HEK293T (cell line): ENCODE results near the gene ARMC8.

ENCODE experiments used
- BHLHE40 ChIP-seq: fragments of 450-650 bp; IDR thresholded peaks from 2 replicates; pipeline ENCODE4 v1.6.1; 2016; ENCODE audit warnings: mild to moderate bottlenecking, moderate library complexity, borderline replicate concordance
- HDGF ChIP-seq: fragments of 450-650 bp; IDR thresholded peaks from 2 replicates; pipeline ENCODE4 v1.6.1; 2017; ENCODE audit warnings: antibody characterized with exemption, borderline replicate concordance
- LEF1 ChIP-seq: fragments of 450-650 bp; IDR thresholded peaks from 2 replicates; pipeline ENCODE4 v1.6.1; 2017; ENCODE audit warnings: mild to moderate bottlenecking, borderline replicate concordance
- PKNOX1 ChIP-seq: fragments of 450-650 bp; IDR thresholded peaks from 2 replicates; pipeline ENCODE4 v1.6.1; 2016
- SP1 ChIP-seq: fragments of 450-650 bp; IDR thresholded peaks from 2 replicates; pipeline ENCODE4 v1.6.1; 2017
- SUZ12 ChIP-seq: fragments of 450-650 bp; IDR thresholded peaks from 2 replicates; pipeline ENCODE4 v1.6.1; 2016; ENCODE audit warnings: mild to moderate bottlenecking
- TARDBP ChIP-seq: fragments of 450-650 bp; IDR thresholded peaks from 2 replicates; pipeline ENCODE4 v1.6.1; 2016
- ZNF384 ChIP-seq: fragments of 450-650 bp; IDR thresholded peaks from 2 replicates; pipeline ENCODE4 v1.6.1; 2016

- TF ChIP-seq LEF1 (no peak), ZNF384 (no peak), SP1 (no peak), HDGF (no peak), PKNOX1 (no peak), TARDBP (no peak), BHLHE40 (no peak), SUZ12 (no peak)
Measured at GRCh38 chr3:138213398-138214085, 26.4 kb downstream of the ARMC8 start.
